ENCODE measurements around the gene IGSF9.

DNA sequence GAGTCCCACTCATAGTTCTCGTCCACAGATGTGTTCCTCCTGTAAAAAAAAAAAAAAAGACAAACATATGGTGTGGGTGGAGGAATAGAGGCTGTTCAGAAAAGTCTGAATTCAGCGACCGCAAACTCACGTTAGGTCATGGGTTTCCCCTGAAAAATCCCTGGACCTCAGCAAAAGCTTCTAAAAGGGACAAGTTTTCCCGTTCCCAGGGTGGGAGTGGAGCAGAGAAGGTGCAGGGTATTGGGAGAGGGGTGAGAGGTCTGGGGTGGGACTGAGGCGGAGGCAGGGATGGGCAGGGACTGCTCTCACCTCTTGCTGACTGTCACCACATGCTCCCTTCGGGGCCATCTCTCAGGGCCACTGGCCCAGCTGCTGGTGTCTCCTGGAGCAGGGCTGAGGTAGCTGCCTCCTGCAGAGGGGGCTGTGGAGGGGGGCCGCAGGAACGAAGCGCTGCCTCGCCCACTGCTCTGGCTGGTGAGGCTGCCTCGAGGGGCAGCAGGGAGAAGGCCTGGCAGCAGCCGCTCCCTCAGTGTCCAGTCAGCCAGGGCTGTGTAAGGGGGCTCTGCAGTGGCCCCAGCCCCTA is 17.5 kb downstream of the IGSF9 start:
- TF ChIP-seq POLR2A (IDR thresholded peaks at IDR 0.05) (no peak), EP300 (IDR thresholded peaks at IDR 0.05) (no peak), POLR2AphosphoS5 (IDR thresholded peaks at IDR 0.05) (no peak)
- TF ChIP-seq, protein P1, sequence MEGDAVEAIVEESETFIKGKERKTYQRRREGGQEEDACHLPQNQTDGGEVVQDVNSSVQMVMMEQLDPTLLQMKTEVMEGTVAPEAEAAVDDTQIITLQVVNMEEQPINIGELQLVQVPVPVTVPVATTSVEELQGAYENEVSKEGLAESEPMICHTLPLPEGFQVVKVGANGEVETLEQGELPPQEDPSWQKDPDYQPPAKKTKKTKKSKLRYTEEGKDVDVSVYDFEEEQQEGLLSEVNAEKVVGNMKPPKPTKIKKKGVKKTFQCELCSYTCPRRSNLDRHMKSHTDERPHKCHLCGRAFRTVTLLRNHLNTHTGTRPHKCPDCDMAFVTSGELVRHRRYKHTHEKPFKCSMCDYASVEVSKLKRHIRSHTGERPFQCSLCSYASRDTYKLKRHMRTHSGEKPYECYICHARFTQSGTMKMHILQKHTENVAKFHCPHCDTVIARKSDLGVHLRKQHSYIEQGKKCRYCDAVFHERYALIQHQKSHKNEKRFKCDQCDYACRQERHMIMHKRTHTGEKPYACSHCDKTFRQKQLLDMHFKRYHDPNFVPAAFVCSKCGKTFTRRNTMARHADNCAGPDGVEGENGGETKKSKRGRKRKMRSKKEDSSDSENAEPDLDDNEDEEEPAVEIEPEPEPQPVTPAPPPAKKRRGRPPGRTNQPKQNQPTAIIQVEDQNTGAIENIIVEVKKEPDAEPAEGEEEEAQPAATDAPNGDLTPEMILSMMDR (IDR thresholded peaks at IDR 0.05): no peak

Data from stomach (tissue), 4 donors.